LNCaP clone FGC (cell line): ENCODE results near the gene RUNX2.

Source experiments
- DNase-seq: peaks from one replicate; pipeline ENCODE4 v3.0.0-alpha.2; 2011; ENCODE audit warnings: low read depth
- H3K4me3 ChIP-seq: 2 replicates; pipeline ENCODE4 v1.5.1; 2011; ENCODE audit warnings: mild to moderate bottlenecking, low read depth, low read length, control low read depth
- CTCF ChIP-seq: IDR thresholded peaks from 2 replicates; pipeline ENCODE4 v1.5.1; 2012; ENCODE audit warnings: mild to moderate bottlenecking; ENCODE audit not compliant: control insufficient read depth, insufficient read depth; ENCODE audit errors: extremely low read depth

RUNX2 gene

GRCh38 chr6:45369870-45370269, 41.7 kb downstream of the RUNX2 start:
- no peak for DNase-seq
- TF ChIP-seq CTCF = no peak
- H3K4me3 ChIP-seq = no peak overlapping the region

GRCh38 chr6:45371924-45372573, 43.9 kb downstream of the RUNX2 start:
- H3K4me3 ChIP-seq = no peak overlapping the region
- no peak for TF ChIP-seq CTCF
- no peak for DNase-seq

GRCh38 chr6:45375449-45375848, 47.3 kb downstream of the RUNX2 start:
- TF ChIP-seq CTCF = no peak
- no peak for DNase-seq
- H3K4me3 ChIP-seq = no peak overlapping the region

GRCh38 chr6:45376310-45377042, 48.3 kb downstream of the RUNX2 start:
- no peak for DNase-seq
- peak overlapping the region; percentile 78 for H3K4me3 ChIP-seq
- TF ChIP-seq CTCF = no peak

GRCh38 chr6:45377043-45377553, 49.0 kb downstream of the RUNX2 start:
- no peak for DNase-seq
- TF ChIP-seq CTCF = no peak
- H3K4me3 ChIP-seq = peak overlapping the region; percentile 78

- H3K4me3 ChIP-seq = peak within 1 kb of the TSS; percentile 78
- TF ChIP-seq CTCF = peak; percentile 27; the same call in 1 of the 2 replicates
- DNase-seq = peak; percentile 60
These were observed 49.6 kb downstream of the RUNX2 start, which contains the start of gene SUPT3H for GRCh38 chr6:45377554-45378333. TSS of gene SUPT3H (minus strand) at chr6:45377934.
